SK-N-SH treated with all-trans-retinoic acid at 6 μM for 48 hours (cell line): ENCODE measurements around the gene KCNT2.

Source experiments
- ATAC-seq: fragments of 200-7000 bp; cut with Tn5 transposase; 3 replicates; pipeline ENCODE4 v1.9.1; 2020; ENCODE audit warnings: mild to moderate bottlenecking, moderate library complexity
- ARNTL ChIP-seq: fragments of 450-650 bp; formaldehyde crosslinking; IDR thresholded peaks from 2 replicates; pipeline ENCODE4 v1.5.0; 2020; ENCODE audit warnings: low read depth, mild to moderate bottlenecking, moderate library complexity, borderline replicate concordance
- BACH2 ChIP-seq: fragments of 250-450 bp; sonication (Bioruptor Pico); IDR thresholded peaks from 2 replicates; pipeline ENCODE4 v1.9.0; 2021; ENCODE audit warnings: mild to moderate bottlenecking, borderline replicate concordance
- CSDC2 ChIP-seq: fragments of 250-450 bp; sonication (Bioruptor Pico); IDR thresholded peaks from 2 replicates; pipeline ENCODE4 v1.5.0; 2020; ENCODE audit warnings: mild to moderate bottlenecking, moderate library complexity
- ESRRG ChIP-seq: fragments of 250-450 bp; sonication (Bioruptor Pico); IDR thresholded peaks from 2 replicates; pipeline ENCODE4 v1.6.1; 2021; ENCODE audit warnings: mild to moderate bottlenecking
- GLIS3 ChIP-seq: fragments of 250-450 bp; sonication (Bioruptor Pico); IDR thresholded peaks from 2 replicates; pipeline ENCODE4 v1.5.0; 2020; ENCODE audit warnings: mild to moderate bottlenecking, moderate library complexity
- ISL1 ChIP-seq: fragments of 250-450 bp; sonication (Bioruptor Pico); IDR thresholded peaks from 2 replicates; pipeline ENCODE4 v2.1.2; 2022; ENCODE audit warnings: mild to moderate bottlenecking, moderate library complexity
- OSR1 ChIP-seq: fragments of 250-450 bp; sonication (Bioruptor Pico); IDR thresholded peaks from 2 replicates; pipeline ENCODE4 v1.8.0; 2022; ENCODE audit warnings: moderate library complexity, mild to moderate bottlenecking, inconsistent platforms
- PATZ1 ChIP-seq: fragments of 250-450 bp; sonication (Bioruptor Pico); IDR thresholded peaks from 2 replicates; pipeline ENCODE4 v1.8.0; 2020; ENCODE audit warnings: mild to moderate bottlenecking, moderate library complexity, borderline replicate concordance
- TCF4 ChIP-seq: fragments of 250-450 bp; sonication (Bioruptor Pico); IDR thresholded peaks from 2 replicates; pipeline ENCODE4 v1.8.0; 2021; ENCODE audit warnings: mild to moderate bottlenecking, moderate library complexity, borderline replicate concordance
- TOX ChIP-seq: fragments of 250-450 bp; sonication (Bioruptor Pico); IDR thresholded peaks from 2 replicates; pipeline ENCODE4 v1.8.0; 2021; ENCODE audit warnings: mild to moderate bottlenecking, moderate library complexity, borderline replicate concordance
- ZC3H10 ChIP-seq: fragments of 250-450 bp; sonication (Bioruptor Pico); IDR thresholded peaks from 2 replicates; pipeline ENCODE4 v1.5.1; 2021; ENCODE audit warnings: mild to moderate bottlenecking, moderate library complexity
- ZFP3 ChIP-seq: fragments of 250-450 bp; sonication (Bioruptor Pico); IDR thresholded peaks from 2 replicates; pipeline ENCODE4 v1.5.0; 2020; ENCODE audit warnings: mild to moderate bottlenecking, moderate library complexity
- ZFP30 ChIP-seq: fragments of 450-650 bp; formaldehyde crosslinking; IDR thresholded peaks from 2 replicates; pipeline ENCODE4 v1.5.0; 2022; ENCODE audit warnings: mild to moderate bottlenecking, moderate library complexity
- ZNF565 ChIP-seq: fragments of 450-650 bp; formaldehyde crosslinking; conservative IDR thresholded peaks from 2 replicates; pipeline ENCODE4 v1.5.0; 2020; ENCODE audit warnings: low read depth, mild to moderate bottlenecking, moderate library complexity
- TF ChIP-seq, protein P1 (sequence below): fragments of 250-450 bp; sonication (Bioruptor Pico); IDR thresholded peaks from 2 replicates; pipeline ENCODE4 v1.5.0; 2020; ENCODE audit warnings: mild to moderate bottlenecking, moderate library complexity
- TF ChIP-seq, protein P2 (sequence below): fragments of 250-450 bp; sonication (Bioruptor Pico); IDR thresholded peaks from 2 replicates; pipeline ENCODE4 v1.5.1; 2021; ENCODE audit warnings: mild to moderate bottlenecking, moderate library complexity
- TF ChIP-seq, protein P3 (sequence below): fragments of 250-450 bp; sonication (Bioruptor Pico); IDR thresholded peaks from 2 replicates; pipeline ENCODE4 v1.5.1; 2020; ENCODE audit warnings: low read depth, mild to moderate bottlenecking, moderate library complexity

Gene KCNT2

GRCh38 chr1:196608390-196609369 lies at the start of gene KCNT2:
KCNT2 (minus strand) TSS chr1:196608440; CDS start chr1:196608309, 131 bp downstream.
- no peak for TF ChIP-seq ZFP30
- TF ChIP-seq BACH2 (CRISPR knock-in tag) = no peak
- TF ChIP-seq PATZ1 (CRISPR knock-in tag) = 0 out of 2 replicates have a peak, but pooled peaks have one; percentile 57
- no peak for TF ChIP-seq TOX (CRISPR knock-in tag)
- TF ChIP-seq ARNTL (CRISPR knock-in tag) = no peak
- no peak for TF ChIP-seq ZC3H10
- no peak for TF ChIP-seq ESRRG (CRISPR knock-in tag)
- peak; percentile 91 for ATAC-seq

- no peak for TF ChIP-seq ISL1
- no peak for TF ChIP-seq CSDC2 (CRISPR knock-in tag)
- no peak for TF ChIP-seq ZFP3 (CRISPR knock-in tag)
- TF ChIP-seq ARNTL (CRISPR knock-in tag) = no peak
- TF ChIP-seq PATZ1 (CRISPR knock-in tag) = no peak
- TF ChIP-seq ZC3H10 = no peak
- TF ChIP-seq, protein P1, sequence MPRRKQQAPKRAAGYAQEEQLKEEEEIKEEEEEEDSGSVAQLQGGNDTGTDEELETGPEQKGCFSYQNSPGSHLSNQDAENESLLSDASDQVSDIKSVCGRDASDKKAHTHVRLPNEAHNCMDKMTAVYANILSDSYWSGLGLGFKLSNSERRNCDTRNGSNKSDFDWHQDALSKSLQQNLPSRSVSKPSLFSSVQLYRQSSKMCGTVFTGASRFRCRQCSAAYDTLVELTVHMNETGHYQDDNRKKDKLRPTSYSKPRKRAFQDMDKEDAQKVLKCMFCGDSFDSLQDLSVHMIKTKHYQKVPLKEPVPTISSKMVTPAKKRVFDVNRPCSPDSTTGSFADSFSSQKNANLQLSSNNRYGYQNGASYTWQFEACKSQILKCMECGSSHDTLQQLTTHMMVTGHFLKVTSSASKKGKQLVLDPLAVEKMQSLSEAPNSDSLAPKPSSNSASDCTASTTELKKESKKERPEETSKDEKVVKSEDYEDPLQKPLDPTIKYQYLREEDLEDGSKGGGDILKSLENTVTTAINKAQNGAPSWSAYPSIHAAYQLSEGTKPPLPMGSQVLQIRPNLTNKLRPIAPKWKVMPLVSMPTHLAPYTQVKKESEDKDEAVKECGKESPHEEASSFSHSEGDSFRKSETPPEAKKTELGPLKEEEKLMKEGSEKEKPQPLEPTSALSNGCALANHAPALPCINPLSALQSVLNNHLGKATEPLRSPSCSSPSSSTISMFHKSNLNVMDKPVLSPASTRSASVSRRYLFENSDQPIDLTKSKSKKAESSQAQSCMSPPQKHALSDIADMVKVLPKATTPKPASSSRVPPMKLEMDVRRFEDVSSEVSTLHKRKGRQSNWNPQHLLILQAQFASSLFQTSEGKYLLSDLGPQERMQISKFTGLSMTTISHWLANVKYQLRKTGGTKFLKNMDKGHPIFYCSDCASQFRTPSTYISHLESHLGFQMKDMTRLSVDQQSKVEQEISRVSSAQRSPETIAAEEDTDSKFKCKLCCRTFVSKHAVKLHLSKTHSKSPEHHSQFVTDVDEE (CRISPR knock-in tag) = no peak
- TF ChIP-seq, all 23 proteins: peak for 0
- no peak for ATAC-seq
Observed at GRCh38 chr1:196655494-196655893, 47.3 kb upstream of the KCNT2 start.

DNA sequence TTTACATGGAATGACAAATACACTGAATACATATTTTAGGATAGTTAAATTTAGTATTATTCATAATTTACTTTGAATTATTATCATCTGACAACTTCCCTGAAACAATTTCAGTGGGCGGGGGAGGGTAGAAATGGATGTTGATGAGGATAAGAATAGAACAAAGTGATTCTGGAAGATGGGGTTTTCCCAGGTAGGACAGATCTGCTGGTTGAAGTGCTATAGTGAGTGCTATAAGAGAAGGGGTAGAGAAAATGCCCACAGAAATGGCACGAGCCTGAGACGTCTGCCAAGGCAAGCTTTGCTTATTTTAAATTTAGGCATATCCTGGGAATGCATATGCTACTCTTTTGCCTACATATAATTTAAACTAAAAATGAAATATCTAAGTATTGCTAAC lies 46.8 kb upstream of the KCNT2 start:
- ATAC-seq = no peak
- TF ChIP-seq, protein P2, sequence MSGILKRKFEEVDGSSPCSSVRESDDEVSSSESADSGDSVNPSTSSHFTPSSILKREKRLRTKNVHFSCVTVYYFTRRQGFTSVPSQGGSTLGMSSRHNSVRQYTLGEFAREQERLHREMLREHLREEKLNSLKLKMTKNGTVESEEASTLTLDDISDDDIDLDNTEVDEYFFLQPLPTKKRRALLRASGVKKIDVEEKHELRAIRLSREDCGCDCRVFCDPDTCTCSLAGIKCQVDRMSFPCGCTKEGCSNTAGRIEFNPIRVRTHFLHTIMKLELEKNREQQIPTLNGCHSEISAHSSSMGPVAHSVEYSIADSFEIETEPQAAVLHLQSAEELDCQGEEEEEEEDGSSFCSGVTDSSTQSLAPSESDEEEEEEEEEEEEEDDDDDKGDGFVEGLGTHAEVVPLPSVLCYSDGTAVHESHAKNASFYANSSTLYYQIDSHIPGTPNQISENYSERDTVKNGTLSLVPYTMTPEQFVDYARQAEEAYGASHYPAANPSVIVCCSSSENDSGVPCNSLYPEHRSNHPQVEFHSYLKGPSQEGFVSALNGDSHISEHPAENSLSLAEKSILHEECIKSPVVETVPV (CRISPR knock-in tag) = no peak
- TF ChIP-seq ZFP3 (CRISPR knock-in tag) = no peak
- TF ChIP-seq OSR1 = no peak
- no peak for TF ChIP-seq ZFP30
- TF ChIP-seq BACH2 (CRISPR knock-in tag) = no peak
- no peak for TF ChIP-seq PATZ1 (CRISPR knock-in tag)
- TF ChIP-seq ZC3H10 = no peak

DNA sequence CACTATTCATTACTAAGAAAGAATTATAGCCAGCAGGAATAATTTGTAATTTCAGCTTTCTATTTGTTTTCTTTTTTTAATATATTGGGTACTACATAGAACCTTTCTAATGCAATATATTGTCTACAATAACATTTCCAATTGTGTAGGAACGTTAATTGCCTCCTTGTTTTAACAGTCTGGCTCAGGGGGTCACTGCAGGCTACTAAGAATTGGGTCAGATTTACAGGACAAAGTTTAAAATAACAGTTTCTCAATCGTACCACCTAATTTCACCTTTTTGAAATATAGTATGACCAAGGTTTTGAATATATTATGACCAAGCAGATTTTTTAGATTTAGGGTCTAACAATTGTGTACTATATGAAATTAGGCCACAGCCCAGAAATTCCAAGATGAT lies 46.0 kb upstream of the KCNT2 start:
- no peak for ATAC-seq
- TF ChIP-seq BACH2 (CRISPR knock-in tag) (no peak), ESRRG (CRISPR knock-in tag) (no peak), ZFP30 (no peak), GLIS3 (CRISPR knock-in tag) (no peak), ZNF565 (no peak), ISL1 (no peak), TOX (CRISPR knock-in tag) (no peak), TCF4 (CRISPR knock-in tag) (no peak)
- TF ChIP-seq, protein P3, sequence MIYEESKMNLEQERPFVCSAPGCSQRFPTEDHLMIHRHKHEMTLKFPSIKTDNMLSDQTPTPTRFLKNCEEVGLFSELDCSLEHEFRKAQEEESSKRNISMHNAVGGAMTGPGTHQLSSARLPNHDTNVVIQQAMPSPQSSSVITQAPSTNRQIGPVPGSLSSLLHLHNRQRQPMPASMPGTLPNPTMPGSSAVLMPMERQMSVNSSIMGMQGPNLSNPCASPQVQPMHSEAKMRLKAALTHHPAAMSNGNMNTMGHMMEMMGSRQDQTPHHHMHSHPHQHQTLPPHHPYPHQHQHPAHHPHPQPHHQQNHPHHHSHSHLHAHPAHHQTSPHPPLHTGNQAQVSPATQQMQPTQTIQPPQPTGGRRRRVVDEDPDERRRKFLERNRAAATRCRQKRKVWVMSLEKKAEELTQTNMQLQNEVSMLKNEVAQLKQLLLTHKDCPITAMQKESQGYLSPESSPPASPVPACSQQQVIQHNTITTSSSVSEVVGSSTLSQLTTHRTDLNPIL = no peak
- TF ChIP-seq, protein P1 (CRISPR knock-in tag) = no peak
